GM13976 (cell line): ENCODE data around the gene RHO.

Source experiments
- DNase-seq: peaks from one replicate; pipeline ENCODE4 v3.0.0; 2012; ENCODE audit warnings: low spot score
- CTCF ChIP-seq: IDR thresholded peaks from 2 replicates; pipeline ENCODE4 v1.5.1; 2012; ENCODE audit warnings: borderline replicate concordance, mild to moderate bottlenecking; ENCODE audit not compliant: insufficient read depth; ENCODE audit errors: extremely low read depth, missing control alignments, control extremely low read depth
- in situ Hi-C: fragments of 300-500 bp; cut with MboI; formaldehyde crosslinking; loops from one replicate; pipeline ENCODE4 v1.12.0; 2022; ENCODE audit warnings: low sequenced_read_pairs, mixed read lengths, inconsistent platforms; ENCODE audit not compliant: unreplicated experiment

The RHO gene

GRCh38 chr3:129577366-129577765 lies 48.9 kb downstream of the RHO start:
- in situ Hi-C loops: no loop called here
- no peak for DNase-seq
- TF ChIP-seq CTCF: no peak

GRCh38 chr3:129577925-129578786 lies 49.7 kb downstream of the RHO start:
- no peak for TF ChIP-seq CTCF
- in situ Hi-C loops: no loop called here
- DNase-seq: peak; percentile 75

GRCh38 chr3:129579991-129580390 lies 51.6 kb downstream of the RHO start:
- DNase-seq: no peak
- in situ Hi-C loops: no loop called here
- TF ChIP-seq CTCF: no peak

- no peak for DNase-seq
- no peak for TF ChIP-seq CTCF
- in situ Hi-C loops: no loop called here
Measured at GRCh38 chr3:129581623-129582022, 53.2 kb downstream of the RHO start.

GRCh38 chr3:129582799-129583198 lies 54.4 kb downstream of the RHO start:
- in situ Hi-C loops: no loop called here
- DNase-seq: no peak
- TF ChIP-seq CTCF: no peak

GRCh38 chr3:129583289-129583688 lies 54.9 kb downstream of the RHO start:
- in situ Hi-C loops: no loop called here
- TF ChIP-seq CTCF: no peak
- no peak for DNase-seq
